Measurements from ENCODE around the gene COL21A1.

The COL21A1 gene

DNA sequence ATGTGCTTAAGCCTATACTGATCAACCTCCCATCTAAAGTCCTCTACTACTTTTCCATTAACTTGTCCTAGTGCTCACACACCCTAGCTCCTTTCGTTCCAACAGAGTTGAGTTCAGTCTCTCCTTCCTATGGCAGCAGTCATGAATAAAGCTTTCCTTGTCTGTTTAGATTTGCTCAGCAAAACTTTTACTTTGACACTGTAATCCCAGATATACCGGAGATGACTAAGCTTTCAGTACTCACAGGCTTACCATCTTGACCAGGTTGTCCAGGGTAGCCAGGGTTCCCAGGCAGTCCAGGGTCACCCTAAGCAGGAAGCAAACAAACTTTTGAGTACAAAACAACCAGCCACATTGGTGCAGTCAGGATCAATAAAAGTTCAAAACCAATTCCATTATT lies 90.7 kb downstream of the COL21A1 start:
- TF ChIP-seq, protein P1, sequence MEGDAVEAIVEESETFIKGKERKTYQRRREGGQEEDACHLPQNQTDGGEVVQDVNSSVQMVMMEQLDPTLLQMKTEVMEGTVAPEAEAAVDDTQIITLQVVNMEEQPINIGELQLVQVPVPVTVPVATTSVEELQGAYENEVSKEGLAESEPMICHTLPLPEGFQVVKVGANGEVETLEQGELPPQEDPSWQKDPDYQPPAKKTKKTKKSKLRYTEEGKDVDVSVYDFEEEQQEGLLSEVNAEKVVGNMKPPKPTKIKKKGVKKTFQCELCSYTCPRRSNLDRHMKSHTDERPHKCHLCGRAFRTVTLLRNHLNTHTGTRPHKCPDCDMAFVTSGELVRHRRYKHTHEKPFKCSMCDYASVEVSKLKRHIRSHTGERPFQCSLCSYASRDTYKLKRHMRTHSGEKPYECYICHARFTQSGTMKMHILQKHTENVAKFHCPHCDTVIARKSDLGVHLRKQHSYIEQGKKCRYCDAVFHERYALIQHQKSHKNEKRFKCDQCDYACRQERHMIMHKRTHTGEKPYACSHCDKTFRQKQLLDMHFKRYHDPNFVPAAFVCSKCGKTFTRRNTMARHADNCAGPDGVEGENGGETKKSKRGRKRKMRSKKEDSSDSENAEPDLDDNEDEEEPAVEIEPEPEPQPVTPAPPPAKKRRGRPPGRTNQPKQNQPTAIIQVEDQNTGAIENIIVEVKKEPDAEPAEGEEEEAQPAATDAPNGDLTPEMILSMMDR (IDR thresholded peaks at IDR 0.05; ENCODE audit: low read depth, low read length, missing control alignments): no peak
- no peak overlapping the region for H3K4me3 ChIP-seq (replicated peaks; ENCODE audit: low read depth, low read length)
- no peak for DNase-seq (ENCODE audit: extremely low read depth, low read depth)

DNA sequence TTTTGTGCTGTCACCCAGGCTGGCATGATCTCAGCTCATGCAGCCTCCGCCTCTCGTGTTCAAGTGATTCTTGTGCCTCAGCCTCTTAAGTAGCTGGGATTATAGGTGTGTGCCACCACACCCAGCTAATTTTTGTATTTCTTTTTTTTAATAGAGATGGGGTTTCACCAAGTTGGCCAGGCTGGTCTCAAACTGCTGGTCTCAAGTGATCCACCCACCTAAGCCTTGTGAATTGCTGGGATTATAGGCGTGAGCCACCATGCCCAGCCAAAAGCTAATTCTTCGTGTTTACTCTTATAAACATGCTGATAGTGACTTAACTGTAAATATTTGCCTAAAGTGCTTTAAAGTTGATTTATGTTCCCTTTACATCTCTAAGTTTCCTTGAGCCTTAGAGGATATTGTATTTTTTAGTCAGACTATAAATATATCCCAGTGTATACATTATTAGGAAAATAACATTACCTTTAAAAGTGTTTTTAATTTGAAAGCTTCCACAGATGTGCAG lies 91.7 kb downstream of the COL21A1 start:
- TF ChIP-seq, protein P1 (IDR thresholded peaks at IDR 0.05; ENCODE audit: low read depth, low read length, missing control alignments): no peak
- no peak for DNase-seq (ENCODE audit: extremely low read depth, low read depth)
- no peak overlapping the region for H3K4me3 ChIP-seq (replicated peaks; ENCODE audit: low read depth, low read length)

DNA sequence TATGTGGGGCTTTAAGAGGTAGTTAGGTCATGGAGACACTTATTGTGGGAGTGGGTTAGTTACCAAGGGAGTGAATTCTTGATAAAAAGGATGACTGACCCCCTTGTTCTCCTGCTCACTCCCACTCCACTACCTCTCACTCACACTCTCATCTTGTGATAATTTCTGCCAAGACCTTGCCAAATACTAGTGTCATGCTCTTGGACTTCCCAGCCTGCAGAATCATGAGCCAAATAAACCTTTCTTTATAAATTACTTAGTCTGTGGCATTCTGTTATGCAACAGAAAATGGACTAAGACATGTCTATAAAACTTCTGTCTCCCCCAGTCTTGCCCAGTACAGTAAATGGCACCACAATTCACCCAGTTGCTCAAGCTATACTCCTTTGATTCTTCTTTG lies 93.3 kb downstream of the COL21A1 start:
- no peak overlapping the region for H3K4me3 ChIP-seq (replicated peaks; ENCODE audit: low read depth, low read length)
- no peak for DNase-seq (ENCODE audit: extremely low read depth, low read depth)
- TF ChIP-seq, protein P1 (IDR thresholded peaks at IDR 0.05; ENCODE audit: low read depth, low read length, missing control alignments): no peak

DNA sequence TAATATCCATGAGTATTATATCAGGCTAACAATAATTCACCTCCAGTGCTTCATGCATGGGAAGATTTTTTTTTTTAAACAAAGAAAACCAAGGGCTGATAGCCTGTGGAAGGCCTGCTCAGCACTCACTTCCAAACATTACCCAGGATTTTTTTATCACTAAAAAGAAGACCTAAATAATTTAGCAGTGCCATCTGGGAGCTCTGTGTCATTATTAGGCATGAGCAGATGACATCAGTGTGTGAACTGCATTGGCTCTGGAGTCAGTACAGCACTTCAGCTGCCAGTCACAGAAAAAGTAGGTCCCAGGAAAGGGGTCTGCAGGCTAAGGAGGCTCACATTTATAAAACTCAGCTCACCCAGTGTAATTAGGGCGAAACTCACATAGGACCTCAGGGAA lies 94.8 kb downstream of the COL21A1 start:
- TF ChIP-seq, protein P1 (IDR thresholded peaks at IDR 0.05; ENCODE audit: low read depth, low read length, missing control alignments): no peak
- DNase-seq (ENCODE audit: extremely low read depth, low read depth): no peak
- H3K4me3 ChIP-seq (replicated peaks; ENCODE audit: low read depth, low read length): no peak overlapping the region

DNA sequence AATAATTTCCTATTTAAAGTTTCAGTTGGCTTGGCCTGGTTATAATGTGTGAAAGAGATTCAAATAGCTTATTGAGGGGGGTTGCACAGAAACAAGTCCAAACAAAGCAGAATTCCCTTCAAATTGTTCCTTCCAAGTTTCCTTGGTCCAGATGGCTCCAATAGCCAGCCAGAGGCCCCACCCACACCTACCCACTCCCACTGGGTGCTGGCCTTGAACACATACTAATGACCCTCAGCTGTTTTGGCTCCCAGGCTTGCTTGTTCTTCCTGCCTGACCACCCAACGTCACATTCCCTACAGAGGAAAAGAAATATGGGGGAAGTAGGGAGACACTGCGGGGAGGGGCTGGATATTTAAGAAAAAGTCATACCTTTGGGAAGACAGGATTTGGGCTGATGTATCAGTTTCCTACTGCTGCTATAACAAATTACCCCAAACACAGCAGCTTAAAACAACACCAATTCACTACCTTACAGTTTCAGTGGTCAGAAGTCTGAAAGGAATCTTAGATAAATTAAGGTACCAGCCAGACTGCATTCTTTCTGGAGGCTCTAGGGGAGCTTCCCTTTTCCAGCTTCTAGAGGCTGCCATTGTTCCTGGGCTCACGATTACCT lies 95.7 kb downstream of the COL21A1 start:
- TF ChIP-seq, protein P1 (IDR thresholded peaks at IDR 0.05; ENCODE audit: low read depth, low read length, missing control alignments): no peak
- no peak overlapping the region for H3K4me3 ChIP-seq (replicated peaks; ENCODE audit: low read depth, low read length)
- DNase-seq (ENCODE audit: extremely low read depth, low read depth): no peak

DNA sequence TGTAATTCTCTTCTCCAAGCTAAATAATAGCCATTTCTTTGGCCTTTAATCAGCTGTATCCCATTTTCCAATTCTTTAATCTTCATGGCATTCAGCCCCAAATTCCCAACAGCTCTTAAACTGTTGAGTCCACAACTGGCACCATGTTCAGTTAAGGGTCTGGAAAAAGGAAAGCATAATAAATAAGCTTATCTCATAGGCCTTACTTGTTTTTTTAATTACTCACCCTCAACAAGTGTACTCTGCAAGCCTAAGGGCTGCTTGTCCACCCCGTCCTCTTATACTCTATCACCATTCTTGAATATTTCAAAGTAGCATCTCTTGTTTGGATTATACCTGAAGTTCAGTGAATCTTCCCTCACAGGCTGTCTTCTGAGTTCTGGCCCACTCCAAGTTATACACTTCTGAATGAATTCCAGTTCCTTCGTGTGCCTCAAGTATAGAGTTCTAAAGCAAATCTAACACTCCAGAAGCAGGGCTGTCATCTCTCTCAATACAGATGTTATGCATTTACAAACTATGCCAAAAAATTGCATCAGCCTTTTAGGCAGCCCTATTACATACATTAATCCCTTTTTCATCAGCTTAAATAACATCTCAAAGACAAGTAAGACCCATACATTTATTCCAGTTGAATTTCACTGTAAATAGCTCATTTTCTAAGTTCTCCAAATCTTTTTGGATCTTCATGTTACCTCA lies 98.7 kb downstream of the COL21A1 start:
- DNase-seq (ENCODE audit: extremely low read depth, low read depth): no peak
- TF ChIP-seq, protein P1 (IDR thresholded peaks at IDR 0.05; ENCODE audit: low read depth, low read length, missing control alignments): no peak
- H3K4me3 ChIP-seq (replicated peaks; ENCODE audit: low read depth, low read length): no peak overlapping the region
